ENCODE measurements around the gene PPIL3. TPM values are rescaled to one million over a fixed set of nuclear protein-coding genes. Genes with fewer than 3 reads are reported as not detected.

Gene PPIL3
- total RNA-seq, 6 experiments from 2014 or later, result 12.4 to 15.6 (median 13.1) TPM

GRCh38 chr2:200834701-200835100, 54.2 kb downstream of the PPIL3 start:
- TF ChIP-seq CTCF (IDR thresholded peaks at IDR 0.05), result no peak
- DNase-seq, result no peak
- Mint-ChIP-seq H3K4me1 (ENCODE audit: low read depth) (no peaks in the 10 kb centered on the region), H3K27ac (no peak overlapping the region), H3K27me3 (ENCODE audit: insufficient read depth) (peaks cover 4% of the 10 kb centered on the region; the same call in 1 of the 2 replicates), H3K36me3 (ENCODE audit: low read depth) (peaks cover 8% of the 10 kb centered on the region; the same call in 1 of the 2 replicates), H3K4me3 (no peak overlapping the region), H3K9me3 (peaks cover 21% of the 10 kb centered on the region)

- H3K27ac Mint-ChIP-seq, result peak overlapping the region; percentile 34; the same call in 1 of the 2 replicates
- TF ChIP-seq CTCF (IDR thresholded peaks at IDR 0.05), result no peak
- no peak for DNase-seq
- H3K4me3 Mint-ChIP-seq, result no peak overlapping the region
- peaks cover 23% of the 10 kb centered on the region for H3K36me3 Mint-ChIP-seq (ENCODE audit: low read depth)
- H3K9me3 Mint-ChIP-seq, result no peaks in the 10 kb centered on the region
- H3K4me1 Mint-ChIP-seq (ENCODE audit: low read depth), result no peaks in the 10 kb centered on the region
- H3K27me3 Mint-ChIP-seq (ENCODE audit: insufficient read depth), result peaks cover 9% of the 10 kb centered on the region
These were observed 59.6 kb downstream of the PPIL3 start for GRCh38 chr2:200829258-200829655.

GRCh38 chr2:200828572-200829257, 60.2 kb downstream of the PPIL3 start:
- 0 out of 2 replicates have a peak overlapping the region, but pooled peaks have one; percentile 34 for H3K27ac Mint-ChIP-seq
- H3K4me1 Mint-ChIP-seq (ENCODE audit: low read depth), result no peaks in the 10 kb centered on the region
- no peak for DNase-seq
- TF ChIP-seq CTCF (IDR thresholded peaks at IDR 0.05), result no peak
- no peak overlapping the region for H3K4me3 Mint-ChIP-seq
- peaks cover 9% of the 10 kb centered on the region for H3K27me3 Mint-ChIP-seq (ENCODE audit: insufficient read depth)
- peaks cover 23% of the 10 kb centered on the region for H3K36me3 Mint-ChIP-seq (ENCODE audit: low read depth)
- H3K9me3 Mint-ChIP-seq, result no peaks in the 10 kb centered on the region

GRCh38 chr2:200828104-200828503, 60.8 kb downstream of the PPIL3 start:
- Mint-ChIP-seq H3K4me1 (ENCODE audit: low read depth) (no peaks in the 10 kb centered on the region), H3K9me3 (no peaks in the 10 kb centered on the region), H3K36me3 (ENCODE audit: low read depth) (peaks cover 23% of the 10 kb centered on the region), H3K27ac (no peak overlapping the region), H3K27me3 (ENCODE audit: insufficient read depth) (peaks cover 9% of the 10 kb centered on the region), H3K4me3 (no peak overlapping the region)
- no peak for DNase-seq
- TF ChIP-seq CTCF (IDR thresholded peaks at IDR 0.05), result no peak

GRCh38 chr2:200821686-200822245, 67.1 kb downstream of the PPIL3 start:
- DNase-seq, result no peak
- peak overlapping the region; percentile 13; the same call in 1 of the 2 replicates for H3K27ac Mint-ChIP-seq
- no peaks in the 10 kb centered on the region; the same call in 1 of the 2 replicates for H3K27me3 Mint-ChIP-seq (ENCODE audit: insufficient read depth)
- H3K4me3 Mint-ChIP-seq, result no peak overlapping the region
- no peak for TF ChIP-seq CTCF (IDR thresholded peaks at IDR 0.05)
- H3K36me3 Mint-ChIP-seq (ENCODE audit: low read depth), result peaks cover 58% of the 10 kb centered on the region
- H3K9me3 Mint-ChIP-seq, result no peaks in the 10 kb centered on the region
- peaks cover 24% of the 10 kb centered on the region for H3K4me1 Mint-ChIP-seq (ENCODE audit: low read depth)

Other genes with a start within 250 kb of the PPIL3 start
- gene BZW1, start 77.2 kb downstream of the PPIL3 start, total RNA-seq (2021; fragmentation: NEBNext Ultra II Directional; extraction: Animal tissue kit (Norgen Biotek cat#: 25700)), result 100 to 1,000 TPM; 318 to 459 (median 409) TPM
- 10 to 100 TPM; 25.8 to 28.3 (median 27.3) TPM for gene CLK1, start 24.4 kb downstream of the PPIL3 start, total RNA-seq (2021; fragmentation: NEBNext Ultra II Directional; extraction: Animal tissue kit (Norgen Biotek cat#: 25700))
- gene NIF3L1, start 294 bp upstream of the PPIL3 start, total RNA-seq (2021; fragmentation: NEBNext Ultra II Directional; extraction: Animal tissue kit (Norgen Biotek cat#: 25700)), result 10 to 100 TPM; 18.4 to 25.4 (median 20.6) TPM
- gene ORC2, start 74.6 kb upstream of the PPIL3 start, total RNA-seq (2021; fragmentation: NEBNext Ultra II Directional; extraction: Animal tissue kit (Norgen Biotek cat#: 25700)), result 10 to 100 TPM; 22.1 to 31.9 (median 29.2) TPM
- gene HYCC2, start 182.6 kb upstream of the PPIL3 start, total RNA-seq (2021; fragmentation: NEBNext Ultra II Directional; extraction: Animal tissue kit (Norgen Biotek cat#: 25700)), result 10 to 100 TPM; 12.1 to 17.6 (median 13.5) TPM
- 100 to 1,000 TPM; 132 to 167 (median 151) TPM for gene NDUFB3, start 182.9 kb upstream of the PPIL3 start, total RNA-seq (2021; fragmentation: NEBNext Ultra II Directional; extraction: Animal tissue kit (Norgen Biotek cat#: 25700))
- gene CFLAR, start 227.1 kb upstream of the PPIL3 start, total RNA-seq (2021; fragmentation: NEBNext Ultra II Directional; extraction: Animal tissue kit (Norgen Biotek cat#: 25700)), result 10 to 100 TPM; 56.0 to 65.1 (median 59.1) TPM